Right lobe of liver (tissue), 4 donors: ENCODE measurements around the gene EARS2.

ENCODE experiments used
- POLR2A ChIP-seq: fragments of 450-650 bp; IDR thresholded peaks from one replicate; pipeline ENCODE4 v1.6.1; 2017; ENCODE audit warnings: antibody characterized with exemption, mild to moderate bottlenecking
- TF ChIP-seq, protein P1 (sequence below), 4 donors: fragments of 200-600 bp in 3 of 4; fragments of 450-650 bp in 1 of 4; IDR thresholded peaks; one replicate each; pipeline versions ENCODE4 v1.5.1 to v1.8.0; 2016 to 2022; ENCODE audit warnings: antibody characterized with exemption in 4 of 4, mild to moderate bottlenecking in 2 of 4
- donor health status: DM: no; HTN: no; CAD: no.
- donor health status: DM: no; HTN: no; CAD: no.
- donor health status: DM: no; HTN: yes; CAD: no.

GRCh38 chr16:23476289-23476688, 80.9 kb downstream of the EARS2 start:
- TF ChIP-seq, protein P1, sequence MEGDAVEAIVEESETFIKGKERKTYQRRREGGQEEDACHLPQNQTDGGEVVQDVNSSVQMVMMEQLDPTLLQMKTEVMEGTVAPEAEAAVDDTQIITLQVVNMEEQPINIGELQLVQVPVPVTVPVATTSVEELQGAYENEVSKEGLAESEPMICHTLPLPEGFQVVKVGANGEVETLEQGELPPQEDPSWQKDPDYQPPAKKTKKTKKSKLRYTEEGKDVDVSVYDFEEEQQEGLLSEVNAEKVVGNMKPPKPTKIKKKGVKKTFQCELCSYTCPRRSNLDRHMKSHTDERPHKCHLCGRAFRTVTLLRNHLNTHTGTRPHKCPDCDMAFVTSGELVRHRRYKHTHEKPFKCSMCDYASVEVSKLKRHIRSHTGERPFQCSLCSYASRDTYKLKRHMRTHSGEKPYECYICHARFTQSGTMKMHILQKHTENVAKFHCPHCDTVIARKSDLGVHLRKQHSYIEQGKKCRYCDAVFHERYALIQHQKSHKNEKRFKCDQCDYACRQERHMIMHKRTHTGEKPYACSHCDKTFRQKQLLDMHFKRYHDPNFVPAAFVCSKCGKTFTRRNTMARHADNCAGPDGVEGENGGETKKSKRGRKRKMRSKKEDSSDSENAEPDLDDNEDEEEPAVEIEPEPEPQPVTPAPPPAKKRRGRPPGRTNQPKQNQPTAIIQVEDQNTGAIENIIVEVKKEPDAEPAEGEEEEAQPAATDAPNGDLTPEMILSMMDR (IDR thresholded peaks at IDR 0.05), result no peak
- TF ChIP-seq POLR2A, result no peak
